ENCODE data around the gene HCAR3.

DNA sequence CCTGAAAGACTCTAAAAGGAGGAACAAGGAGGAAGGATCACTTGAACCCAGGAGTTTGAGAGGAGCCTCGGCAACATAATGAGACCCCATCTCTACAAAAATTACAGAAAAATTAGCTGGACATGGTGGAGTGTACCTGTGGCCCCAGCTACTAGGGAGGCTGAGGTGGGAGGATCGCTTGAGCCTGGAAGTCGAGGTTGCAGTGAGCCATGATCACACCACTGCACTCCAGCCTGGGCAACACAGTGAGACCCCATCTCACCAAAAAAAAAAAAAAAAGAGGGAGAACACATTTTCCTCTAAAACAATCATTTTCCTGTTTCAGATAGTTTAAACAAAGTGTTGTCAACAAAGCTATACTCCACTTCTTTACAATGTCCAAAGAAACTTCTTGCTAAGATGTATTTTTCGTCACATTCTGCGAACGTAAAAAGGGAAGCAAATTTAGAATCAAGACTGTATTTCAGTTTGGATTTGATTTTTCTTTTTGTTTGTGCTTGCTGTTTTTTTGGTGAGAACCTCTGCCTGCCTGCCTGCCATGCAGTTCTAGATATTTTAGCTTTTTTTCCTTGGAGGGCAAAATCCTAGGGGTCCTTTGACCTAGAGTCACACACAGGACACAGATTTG is 9.0 kb upstream of the HCAR3 start:
- TF ChIP-seq, protein P1, sequence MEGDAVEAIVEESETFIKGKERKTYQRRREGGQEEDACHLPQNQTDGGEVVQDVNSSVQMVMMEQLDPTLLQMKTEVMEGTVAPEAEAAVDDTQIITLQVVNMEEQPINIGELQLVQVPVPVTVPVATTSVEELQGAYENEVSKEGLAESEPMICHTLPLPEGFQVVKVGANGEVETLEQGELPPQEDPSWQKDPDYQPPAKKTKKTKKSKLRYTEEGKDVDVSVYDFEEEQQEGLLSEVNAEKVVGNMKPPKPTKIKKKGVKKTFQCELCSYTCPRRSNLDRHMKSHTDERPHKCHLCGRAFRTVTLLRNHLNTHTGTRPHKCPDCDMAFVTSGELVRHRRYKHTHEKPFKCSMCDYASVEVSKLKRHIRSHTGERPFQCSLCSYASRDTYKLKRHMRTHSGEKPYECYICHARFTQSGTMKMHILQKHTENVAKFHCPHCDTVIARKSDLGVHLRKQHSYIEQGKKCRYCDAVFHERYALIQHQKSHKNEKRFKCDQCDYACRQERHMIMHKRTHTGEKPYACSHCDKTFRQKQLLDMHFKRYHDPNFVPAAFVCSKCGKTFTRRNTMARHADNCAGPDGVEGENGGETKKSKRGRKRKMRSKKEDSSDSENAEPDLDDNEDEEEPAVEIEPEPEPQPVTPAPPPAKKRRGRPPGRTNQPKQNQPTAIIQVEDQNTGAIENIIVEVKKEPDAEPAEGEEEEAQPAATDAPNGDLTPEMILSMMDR (IDR thresholded peaks at IDR 0.05): no peak
- TF ChIP-seq POLR2A (IDR thresholded peaks at IDR 0.05): no peak
